ENCODE results near the gene PPP6R1.
"Not testable (repeated sequence)": the region's sequence is repeated elsewhere in the genome, so short reads cannot be mapped to it uniquely, and the experiment has no call there.

Gene PPP6R1

DNA sequence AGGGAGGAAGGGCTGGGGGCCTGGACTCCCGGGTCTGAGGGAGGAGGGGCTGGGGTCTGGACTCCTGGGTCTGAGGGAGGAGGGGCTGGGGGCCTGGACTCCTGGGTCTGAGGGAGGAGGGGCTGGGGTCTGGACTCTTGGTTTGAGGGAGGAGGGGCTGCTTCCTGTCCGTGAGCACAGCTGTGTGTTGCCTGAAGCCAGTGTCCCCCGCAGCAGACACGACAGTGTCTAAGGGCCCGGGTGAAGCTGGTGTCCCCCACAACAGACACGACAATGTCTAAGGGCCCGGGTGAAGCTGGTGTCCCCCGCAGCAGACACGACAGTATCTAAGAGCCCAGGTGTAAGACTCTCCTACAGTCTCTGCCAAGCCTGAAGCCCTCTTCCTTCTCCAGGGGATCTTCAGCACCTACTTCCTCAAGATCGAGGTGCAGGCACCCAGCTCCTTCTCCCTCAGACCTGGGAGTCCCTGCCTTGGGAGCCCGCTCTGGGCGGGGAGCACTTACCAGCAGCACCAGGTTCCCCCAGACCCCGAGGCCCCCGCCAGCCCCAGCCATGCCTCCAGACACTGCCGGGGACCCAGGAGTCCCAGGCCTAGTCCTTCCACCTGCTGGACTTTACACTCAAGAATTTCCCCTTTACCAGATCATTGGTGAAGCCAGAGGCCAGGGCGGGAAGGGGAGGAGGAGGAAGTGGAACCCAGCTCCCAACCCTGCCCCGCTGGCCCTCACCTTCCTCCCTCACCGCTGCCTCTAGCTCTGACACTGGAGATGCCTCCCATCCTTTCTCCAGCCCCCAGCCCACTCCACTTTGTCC, 49.7 kb downstream of the PPP6R1 start, which contains the start of gene PTPRH:
Gene PTPRH (minus strand): TSS at position 622 of the 813 bp plus-strand sequence. CDS start 68 bp downstream, at position 554.
- Histone ChIP-seq H2BK15ac (ENCODE audit: low read length) (peak within 1 kb of the TSS; percentile 58), H3K14ac (ENCODE audit: low read length) (no peak within 1 kb of the TSS), H3K18ac (ENCODE audit: low read length) (peak within 1 kb of the TSS; percentile 90), H2BK5ac (ENCODE audit: low read length) (no peak within 1 kb of the TSS), H3K27me3 (ENCODE audit: control insufficient read depth in 3 of 3, insufficient read depth in 3 of 3, low read depth in 1 of 3, low read length in 3 of 3) (no peaks in the 10 kb centered on the region), H3K4me2 (ENCODE audit: insufficient read depth, low read length, poor library complexity, severe bottlenecking) (no peak within 1 kb of the TSS), H2BK12ac (ENCODE audit: low read length) (peak within 1 kb of the TSS; percentile 75), H4K8ac (ENCODE audit: low read depth, low read length) (no peak within 1 kb of the TSS), H2BK120ac (ENCODE audit: low read depth, low read length) (no peak within 1 kb of the TSS), H3K27ac (replicated peaks; ENCODE audit: low read length) (no peak within 1 kb of the TSS), H3K36me3 (replicated peaks in 1 of 2; ENCODE audit: control insufficient read depth in 2 of 2, insufficient read depth in 2 of 2, low read length in 2 of 2) (no peaks in the 10 kb centered on the region), H3K23ac (ENCODE audit: low read depth, low read length, poor library complexity) (no peak within 1 kb of the TSS), H3K9me3 (replicated peaks in 1 of 2; ENCODE audit: control insufficient read depth in 2 of 2, insufficient read depth in 1 of 2, low read depth in 1 of 2, low read length in 2 of 2) (peaks cover 5 to 8% of the 10 kb centered on the region in 2 donors), H3K9ac (ENCODE audit: low read depth, low read length, poor library complexity) (peak within 1 kb of the TSS; percentile 60), H2AFZ (ENCODE audit: low read length) (peak within 1 kb of the TSS; percentile 59), H2AK5ac (ENCODE audit: low read depth, low read length) (peak within 1 kb of the TSS; percentile 88), H3K79me1 (ENCODE audit: low read depth, low read length) (no peaks in the 10 kb centered on the region), H3K4ac (ENCODE audit: low read length) (no peak within 1 kb of the TSS), H3K4me3 (ENCODE audit: low read length in 2 of 2) (no peak within 1 kb of the TSS), H3K4me1 (ENCODE audit: control insufficient read depth in 2 of 2, insufficient read depth in 1 of 2, low read depth in 1 of 2, low read length in 2 of 2) (peaks cover 7 to 20% of the 10 kb centered on the region in 2 donors), H4K91ac (ENCODE audit: low read depth, low read length, poor library complexity) (no peak within 1 kb of the TSS)
- DNase-seq (ENCODE audit: low spot score): no peak
- no CpG with 5 or more reads among the region's 18 CpGs for WGBS, 2 donors (ENCODE audit: extremely low coverage in 2 of 2, insufficient read length in 2 of 2, insufficient replicate concordance in 1 of 2)

DNA sequence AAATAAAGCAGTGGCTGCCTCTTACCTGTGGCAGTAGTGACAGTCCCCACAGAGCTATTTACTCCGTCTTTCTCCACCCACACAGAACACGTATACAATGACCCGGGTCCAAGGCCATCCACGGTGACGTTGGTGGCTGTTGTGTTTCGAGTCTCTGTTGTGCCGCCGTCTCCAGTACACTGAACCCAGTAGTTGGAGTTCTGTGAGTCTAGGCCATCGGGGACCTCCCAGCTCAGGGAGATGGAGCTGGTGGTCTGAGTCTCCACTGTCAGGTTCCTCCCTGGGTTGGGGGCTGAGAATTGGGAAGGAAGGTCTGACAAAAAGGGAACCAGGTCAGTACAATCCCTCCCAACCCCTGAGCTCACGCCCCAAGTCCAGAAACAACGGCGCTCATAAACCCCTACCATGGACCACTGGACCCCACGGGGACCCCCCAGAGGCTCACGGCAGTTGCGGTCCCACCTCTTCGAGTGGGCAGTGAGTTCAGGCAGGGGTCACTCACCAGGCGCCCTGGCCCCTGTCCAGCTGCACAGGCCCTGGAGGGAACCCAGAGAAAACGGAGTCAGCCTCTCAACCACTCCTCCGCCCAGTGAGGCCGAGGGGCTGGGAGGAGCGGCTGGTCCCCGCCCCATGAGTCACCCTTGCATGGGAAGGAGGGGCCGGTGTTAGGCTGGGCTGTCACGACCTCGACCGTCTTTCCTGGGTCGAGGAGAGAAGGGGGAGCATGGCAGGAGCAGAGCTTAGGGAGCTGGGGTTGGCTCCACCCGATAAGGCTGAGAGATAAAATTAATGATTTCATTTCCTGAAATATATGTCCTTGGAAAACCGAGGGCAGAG, 51.9 kb downstream of the PPP6R1 start:
- H4K91ac ChIP-seq (ENCODE audit: low read depth, low read length, poor library complexity): no peak overlapping the region
- no peaks in the 10 kb centered on the region for H3K36me3 ChIP-seq (replicated peaks in 1 of 2; ENCODE audit: control insufficient read depth in 2 of 2, insufficient read depth in 2 of 2, low read length in 2 of 2)
- no peak overlapping the region for H3K4ac ChIP-seq (ENCODE audit: low read length)
- no peak overlapping the region for H2BK120ac ChIP-seq (ENCODE audit: low read depth, low read length)
- no peaks in the 10 kb centered on the region for H3K27me3 ChIP-seq (ENCODE audit: control insufficient read depth in 3 of 3, insufficient read depth in 3 of 3, low read depth in 1 of 3, low read length in 3 of 3)
- no CpG with 5 or more reads among the region's 29 CpGs for WGBS, 2 donors (ENCODE audit: extremely low coverage in 2 of 2, insufficient read length in 2 of 2, insufficient replicate concordance in 1 of 2)
- H3K4me2 ChIP-seq (ENCODE audit: insufficient read depth, low read length, poor library complexity, severe bottlenecking): peak overlapping the region; percentile 31
- no peaks in the 10 kb centered on the region for H3K79me1 ChIP-seq (ENCODE audit: low read depth, low read length)
- H2AFZ ChIP-seq (ENCODE audit: low read length): peak overlapping the region; percentile 86
- no peak overlapping the region for H2BK15ac ChIP-seq (ENCODE audit: low read length)
- H2BK5ac ChIP-seq (ENCODE audit: low read length): peak overlapping the region; percentile 82
- H3K18ac ChIP-seq (ENCODE audit: low read length): peak overlapping the region; percentile 77
- no peak overlapping the region for H2AK5ac ChIP-seq (ENCODE audit: low read depth, low read length)
- H4K8ac ChIP-seq (ENCODE audit: low read depth, low read length): no peak overlapping the region
- H3K4me3 ChIP-seq (ENCODE audit: low read length in 2 of 2): peak overlapping the region in 1 of 2 donors; percentile 24
- peak overlapping the region; percentile 24 for H3K27ac ChIP-seq (replicated peaks; ENCODE audit: low read length)
- no peaks in the 10 kb centered on the region for H3K9me3 ChIP-seq (replicated peaks in 1 of 2; ENCODE audit: control insufficient read depth in 2 of 2, insufficient read depth in 1 of 2, low read depth in 1 of 2, low read length in 2 of 2)
- H3K9ac ChIP-seq (ENCODE audit: low read depth, low read length, poor library complexity): peak overlapping the region; percentile 9
- H2BK12ac ChIP-seq (ENCODE audit: low read length): no peak overlapping the region
- peak; percentile 67 for DNase-seq (ENCODE audit: low spot score)
- peak overlapping the region; percentile 1 for H3K23ac ChIP-seq (ENCODE audit: low read depth, low read length, poor library complexity)
- H3K14ac ChIP-seq (ENCODE audit: low read length): no peak overlapping the region
- H3K4me1 ChIP-seq (ENCODE audit: control insufficient read depth in 2 of 2, insufficient read depth in 1 of 2, low read depth in 1 of 2, low read length in 2 of 2): peaks cover 7 to 20% of the 10 kb centered on the region in 2 donors

DNA sequence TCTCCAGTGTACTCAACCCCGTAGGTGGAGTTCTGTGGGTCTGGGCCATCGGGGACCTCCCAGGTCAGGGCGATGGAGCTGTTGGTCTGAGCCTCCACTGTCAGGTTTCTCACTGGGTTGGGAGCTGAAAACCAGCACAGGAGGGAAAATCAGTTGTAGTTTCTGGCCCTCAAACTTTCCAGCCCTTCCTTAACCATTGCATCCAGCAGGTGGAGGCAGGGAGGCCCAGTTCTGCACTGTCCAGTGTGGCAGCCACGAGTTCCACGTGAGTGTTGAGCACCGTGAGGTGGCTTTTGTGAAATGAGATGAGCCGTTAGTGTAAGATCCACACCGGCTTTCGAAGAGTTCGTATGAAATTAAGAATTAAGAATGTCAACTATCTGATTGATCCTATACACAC, 56.6 kb downstream of the PPP6R1 start:
- H3K4me2 ChIP-seq (ENCODE audit: insufficient read depth, low read length, poor library complexity, severe bottlenecking); H3K36me3 ChIP-seq (replicated peaks in 1 of 2; ENCODE audit: control insufficient read depth in 2 of 2, insufficient read depth in 2 of 2, low read length in 2 of 2); DNase-seq (ENCODE audit: low spot score); H3K27me3 ChIP-seq (ENCODE audit: control insufficient read depth in 3 of 3, insufficient read depth in 3 of 3, low read depth in 1 of 3, low read length in 3 of 3); H2BK15ac ChIP-seq (ENCODE audit: low read length); H3K27ac ChIP-seq (replicated peaks; ENCODE audit: low read length); H3K4me1 ChIP-seq (ENCODE audit: control insufficient read depth in 2 of 2, insufficient read depth in 1 of 2, low read depth in 1 of 2, low read length in 2 of 2); H3K9me3 ChIP-seq (replicated peaks in 1 of 2; ENCODE audit: control insufficient read depth in 2 of 2, insufficient read depth in 1 of 2, low read depth in 1 of 2, low read length in 2 of 2); H4K91ac ChIP-seq (ENCODE audit: low read depth, low read length, poor library complexity); H2AK5ac ChIP-seq (ENCODE audit: low read depth, low read length); H2BK120ac ChIP-seq (ENCODE audit: low read depth, low read length); H2BK5ac ChIP-seq (ENCODE audit: low read length); H4K8ac ChIP-seq (ENCODE audit: low read depth, low read length); H2BK12ac ChIP-seq (ENCODE audit: low read length); H3K4me3 ChIP-seq (ENCODE audit: low read length in 2 of 2); H2AFZ ChIP-seq (ENCODE audit: low read length); H3K14ac ChIP-seq (ENCODE audit: low read length); H3K79me1 ChIP-seq (ENCODE audit: low read depth, low read length); H3K18ac ChIP-seq (ENCODE audit: low read length); H3K23ac ChIP-seq (ENCODE audit: low read depth, low read length, poor library complexity); H3K4ac ChIP-seq (ENCODE audit: low read length); H3K9ac ChIP-seq (ENCODE audit: low read depth, low read length, poor library complexity): not testable (repeated sequence)
- WGBS, 2 donors (ENCODE audit: extremely low coverage in 2 of 2, insufficient read length in 2 of 2, insufficient replicate concordance in 1 of 2): no CpG with 5 or more reads among the region's 10 CpGs
